ENCODE results near the gene RAPH1. TPM values are rescaled to one million over a fixed set of nuclear protein-coding genes. Genes with fewer than 3 reads are reported as not detected.

RAPH1 gene
- total RNA-seq, 1 experiment from 2014 or later, result 22.8 TPM

DNA sequence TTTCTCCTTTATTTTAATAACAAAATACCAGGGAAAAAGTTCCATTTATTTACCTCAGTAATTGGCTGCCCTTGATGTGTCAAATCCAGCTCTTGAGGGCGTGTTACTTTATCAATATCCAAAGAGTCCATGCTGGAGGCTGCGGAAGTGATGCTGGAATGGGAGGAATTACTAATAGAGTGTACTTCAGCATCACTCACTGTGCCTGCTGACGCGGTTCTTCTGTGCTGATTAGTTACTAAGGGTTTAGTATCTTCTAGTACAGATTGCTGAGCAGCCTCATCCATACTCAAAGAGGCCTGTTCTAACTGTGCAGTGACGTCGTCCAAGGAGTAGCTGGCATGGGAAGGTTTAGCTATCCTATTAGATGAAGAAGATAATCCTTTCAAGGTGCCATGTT is 45.6 kb downstream of the RAPH1 start:
- DNase-seq (ENCODE audit: low read depth), result no peak

DNA sequence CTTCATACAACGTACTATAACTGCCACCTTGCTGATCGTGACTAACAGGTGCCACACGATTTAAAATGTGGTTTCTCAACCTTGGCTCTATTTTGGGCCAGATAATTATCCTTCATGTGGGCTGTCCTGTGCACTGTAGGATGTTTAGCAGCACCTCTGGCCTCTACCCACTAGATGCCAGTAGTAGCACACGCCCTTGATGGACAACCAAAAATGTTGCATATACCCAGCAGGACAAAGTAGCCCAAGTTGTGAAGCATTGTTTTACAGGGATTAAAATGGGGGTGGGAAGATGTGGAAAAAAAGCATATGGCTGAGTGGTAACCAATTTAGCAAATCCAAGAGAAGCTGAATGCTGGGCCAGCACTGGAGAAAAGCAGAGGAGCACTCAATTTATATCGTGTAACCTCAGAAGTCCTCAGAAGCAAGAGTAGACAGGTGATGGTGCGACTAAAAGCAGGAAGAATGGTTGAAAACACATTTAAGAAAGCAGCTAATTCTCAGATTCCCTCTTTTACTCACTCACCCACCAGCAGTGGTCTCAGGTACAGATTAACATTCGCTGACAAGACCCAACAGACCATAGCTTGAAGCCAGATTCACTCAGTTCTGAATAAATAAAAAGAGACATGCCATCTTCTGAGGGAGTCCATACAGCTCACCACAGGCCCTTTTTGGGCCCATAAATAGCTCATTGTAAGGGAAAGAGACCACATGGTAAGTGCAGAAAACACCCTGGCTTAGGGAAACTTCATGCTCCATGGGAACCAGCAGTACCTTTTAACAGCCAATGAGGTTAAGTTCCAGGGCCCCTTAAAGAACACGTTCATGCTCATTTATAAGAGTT is 50.6 kb downstream of the RAPH1 start:
- DNase-seq (ENCODE audit: low read depth), result peak; percentile 54

DNA sequence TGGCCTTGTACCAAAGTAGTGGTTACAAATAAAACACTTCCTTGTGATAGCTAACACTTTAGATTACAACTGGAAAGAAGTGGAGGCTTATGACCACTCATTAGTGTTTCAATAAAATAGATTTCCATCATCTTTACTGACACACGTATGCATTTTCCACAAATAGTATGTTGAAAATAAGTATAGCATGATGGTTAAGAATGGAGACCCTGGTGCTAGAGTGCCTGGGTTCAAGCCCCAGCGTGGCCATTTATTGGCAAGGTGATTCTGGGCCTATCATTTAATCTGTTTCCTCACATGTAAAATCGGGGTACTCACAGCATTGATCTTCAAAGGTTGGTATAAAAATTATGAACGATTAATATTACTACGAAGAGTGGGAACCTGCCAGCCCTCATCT is 54.5 kb downstream of the RAPH1 start:
- no peak for DNase-seq (ENCODE audit: low read depth)

DNA sequence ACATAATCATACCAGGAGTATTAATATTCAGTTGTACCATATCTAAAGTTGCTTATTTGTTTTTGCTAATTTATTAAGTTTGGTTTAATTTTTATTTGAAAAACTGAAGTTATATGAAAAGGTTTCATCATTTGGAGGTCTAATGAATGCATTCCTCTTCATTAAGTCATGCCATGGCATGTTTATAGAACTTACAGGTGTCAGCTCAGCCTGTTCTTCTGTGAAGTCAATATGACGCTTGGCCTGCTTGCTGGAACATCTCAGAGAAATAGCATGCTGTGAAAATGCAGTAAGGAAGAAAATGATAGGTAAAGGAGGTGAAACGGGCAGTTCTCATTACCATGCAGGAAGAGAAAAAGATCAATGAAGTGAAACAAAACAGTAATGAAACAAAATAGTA is 58.2 kb downstream of the RAPH1 start:
- no peak for DNase-seq (ENCODE audit: low read depth)

DNA sequence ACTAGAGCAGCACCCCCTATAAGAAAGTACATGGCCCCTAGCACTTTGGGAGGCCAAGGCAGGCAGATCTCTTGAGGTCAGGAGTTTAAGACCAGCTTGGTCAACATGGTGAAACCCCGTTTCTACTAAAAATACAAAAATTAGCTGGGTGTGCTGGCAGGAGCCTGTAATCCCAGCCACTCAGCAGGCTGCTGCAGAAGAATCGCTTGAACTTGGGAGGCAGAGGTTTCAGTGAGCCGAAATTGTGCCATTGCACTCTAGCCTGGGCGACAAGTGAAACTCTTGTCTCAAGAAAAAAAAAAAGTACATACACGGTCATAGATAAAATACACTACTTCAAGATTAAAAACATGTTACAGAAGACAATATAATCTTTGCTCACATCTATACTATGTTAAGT is 63.8 kb downstream of the RAPH1 start:
- no peak for DNase-seq (ENCODE audit: low read depth)

DNA sequence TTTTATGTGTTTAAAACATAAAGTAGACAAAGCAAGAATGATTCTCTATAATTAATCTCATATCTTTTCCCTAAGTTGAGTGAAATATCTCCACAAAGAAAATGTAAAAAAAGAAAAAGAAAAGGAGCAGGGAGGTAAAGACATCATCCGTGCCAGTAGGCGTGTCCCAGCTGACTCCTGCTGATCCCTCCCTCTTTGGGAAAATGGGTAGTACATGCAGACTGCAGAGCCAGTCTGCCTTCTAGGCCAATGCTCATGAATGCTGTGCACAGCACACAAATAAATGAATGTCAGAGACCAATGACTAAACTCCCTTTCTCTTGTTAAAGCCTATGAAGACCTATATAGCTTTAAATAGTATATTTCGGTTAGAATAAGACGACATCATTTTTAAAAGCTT is 64.7 kb downstream of the RAPH1 start:
- no peak for DNase-seq (ENCODE audit: low read depth)

DNA sequence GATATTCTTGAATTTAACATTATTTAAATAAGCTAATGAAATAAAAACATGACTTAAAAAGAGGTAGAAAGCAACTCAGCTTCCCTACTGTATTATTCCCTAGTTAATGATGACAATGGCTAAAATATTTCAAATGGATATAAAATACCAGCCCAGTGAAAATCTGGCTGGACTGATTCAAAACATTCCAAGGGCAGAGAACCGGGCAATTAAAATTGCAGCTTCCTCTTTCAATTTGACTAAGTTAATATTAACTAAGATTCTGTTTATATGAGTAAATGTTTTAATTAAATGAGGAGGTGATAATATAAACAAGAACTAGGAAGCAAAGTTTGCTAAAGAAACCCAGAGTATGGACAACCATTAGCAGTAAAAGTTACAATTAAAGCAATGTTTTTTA is 65.6 kb downstream of the RAPH1 start:
- no peak for DNase-seq (ENCODE audit: low read depth)

DNA sequence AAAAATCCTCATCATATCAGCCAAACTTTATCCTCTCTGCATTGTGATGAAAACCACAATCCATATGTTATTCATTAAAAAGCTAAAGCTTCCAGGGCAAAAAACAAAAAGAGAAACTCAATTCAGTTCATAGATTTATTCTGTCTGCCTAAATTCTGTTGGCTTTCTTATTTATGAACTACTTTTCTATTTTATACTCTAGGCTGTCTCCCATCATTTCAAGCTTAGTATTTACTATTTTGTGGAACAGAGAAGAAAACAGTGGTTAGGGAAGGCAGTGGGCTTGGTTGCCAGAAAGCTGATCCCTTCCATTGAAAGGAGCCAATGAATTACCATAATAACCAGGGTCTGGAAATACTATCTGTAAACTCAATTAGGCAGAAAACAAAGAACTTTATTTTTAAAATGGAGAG is 71.8 kb downstream of the RAPH1 start:
- no peak for DNase-seq (ENCODE audit: low read depth)

DNA sequence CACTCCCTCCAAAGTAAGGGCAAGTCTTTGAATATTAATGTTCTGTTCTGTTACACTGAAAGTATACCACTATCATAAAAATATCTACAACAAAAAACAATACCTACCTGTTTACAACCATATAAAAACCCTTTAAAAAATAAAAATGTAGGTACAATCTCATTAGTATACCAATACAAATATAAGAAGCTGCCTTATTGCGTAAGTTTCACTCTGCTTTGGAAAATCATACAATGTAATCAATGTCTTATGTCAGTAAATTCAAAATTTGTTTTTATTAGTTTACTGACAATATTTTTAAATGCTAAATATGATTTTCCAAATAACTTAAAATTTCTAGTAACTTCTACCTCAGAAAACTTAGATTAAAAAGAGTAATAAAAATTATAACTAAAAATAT is 72.8 kb downstream of the RAPH1 start:
- no peak for DNase-seq (ENCODE audit: low read depth)

DNA sequence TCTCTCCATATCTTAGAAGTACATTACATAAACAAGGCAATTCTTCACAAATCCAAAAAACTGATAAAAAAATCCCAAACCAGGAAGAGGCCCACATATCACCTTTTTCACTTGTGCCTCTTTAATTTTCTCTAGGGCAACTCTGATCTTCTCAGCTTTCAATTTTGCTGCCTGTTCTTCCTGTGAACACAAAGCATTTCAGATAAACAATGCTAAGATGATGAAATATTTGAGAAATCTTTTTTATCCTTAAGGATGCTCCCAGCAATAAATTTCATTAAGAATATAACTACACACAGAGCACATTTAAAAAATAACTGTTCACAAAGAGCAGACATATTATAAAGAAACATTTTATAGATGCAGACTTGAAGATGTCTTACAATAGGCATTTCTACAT is 73.4 kb downstream of the RAPH1 start:
- no peak for DNase-seq (ENCODE audit: low read depth)

DNA sequence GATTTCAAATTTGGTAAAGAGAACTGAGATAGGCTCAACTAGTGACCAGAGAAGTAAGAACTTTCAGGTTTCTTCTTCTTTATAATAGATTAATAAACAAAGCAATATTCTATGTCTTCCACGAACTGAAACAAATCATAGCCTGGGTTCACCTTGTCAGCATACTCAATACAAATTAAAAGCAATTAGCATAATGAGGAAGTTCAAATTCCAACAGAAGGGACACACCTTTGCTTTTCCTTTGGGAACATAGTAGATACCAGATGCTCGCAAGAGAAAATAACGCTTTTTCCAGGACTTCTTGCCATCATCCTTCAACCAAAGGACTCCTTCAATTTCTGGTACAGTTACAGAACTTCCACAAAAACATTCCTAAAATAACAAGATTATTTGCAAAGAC is 79.9 kb downstream of the RAPH1 start:
- no peak for DNase-seq (ENCODE audit: low read depth)

DNA sequence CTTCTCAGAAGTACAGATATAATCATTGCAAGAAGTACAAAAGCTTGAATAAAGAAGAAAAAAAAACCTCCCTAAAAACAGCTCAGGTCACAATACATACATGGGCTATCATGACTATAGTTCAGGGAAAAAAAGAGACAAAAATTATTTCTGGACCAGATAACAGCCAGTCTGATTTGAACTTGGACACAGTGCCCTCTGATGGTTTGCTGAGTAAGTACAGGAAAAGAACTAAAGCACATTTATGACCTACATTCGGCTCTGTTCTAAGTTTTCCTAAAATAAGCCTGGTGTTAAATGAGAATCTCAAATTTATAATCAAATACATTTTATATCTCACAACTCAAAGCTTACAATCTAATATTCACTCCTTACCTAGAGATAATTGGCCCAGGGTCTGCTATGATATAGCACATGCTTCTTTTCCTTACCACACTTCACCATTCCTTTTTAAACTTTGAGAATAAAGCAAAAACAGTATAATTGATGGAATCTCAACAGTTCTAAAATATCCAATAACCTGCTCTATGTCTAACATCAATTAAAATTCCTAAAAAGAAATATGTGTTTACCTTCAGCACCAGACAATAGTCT is 81.1 kb downstream of the RAPH1 start:
- peak; percentile 43 for DNase-seq (ENCODE audit: low read depth)

DNA sequence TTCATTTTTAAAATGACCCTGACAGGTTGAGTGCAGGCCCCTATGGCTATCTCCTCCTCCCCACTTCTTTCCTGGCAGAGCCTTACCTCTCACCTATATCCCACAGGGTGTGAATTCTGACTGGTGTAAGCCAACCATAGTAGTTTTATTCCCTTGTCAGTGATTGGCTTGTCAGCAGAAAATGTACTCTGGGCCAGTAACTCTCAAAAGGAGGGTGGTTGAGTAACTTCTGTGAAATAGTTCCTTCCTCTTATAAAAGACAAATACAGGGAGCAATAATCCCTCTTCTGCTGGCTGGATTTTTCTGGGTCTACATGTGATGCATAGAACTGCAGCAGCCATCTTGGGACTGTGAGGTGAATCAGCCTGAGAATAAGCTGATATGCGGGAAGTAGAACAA is 83.4 kb downstream of the RAPH1 start:
- DNase-seq (ENCODE audit: low read depth), result no peak

DNA sequence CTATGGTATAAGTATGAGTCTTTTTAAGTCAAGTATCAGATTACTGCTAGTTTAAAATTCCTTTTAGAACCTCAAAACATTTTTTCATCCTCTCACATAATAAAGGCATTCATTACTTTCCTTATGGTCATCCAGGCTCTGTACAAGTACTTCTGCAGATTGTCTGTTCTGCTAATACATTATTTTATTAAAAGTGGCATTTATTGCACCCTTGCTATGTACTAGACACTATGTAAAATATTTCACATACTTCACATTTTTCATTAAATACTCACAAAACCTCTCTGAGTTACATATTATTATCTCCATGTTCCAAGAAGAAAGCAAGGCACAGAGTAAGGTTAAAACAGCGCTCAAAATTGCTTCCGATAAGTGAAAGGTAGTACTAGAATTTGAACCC is 84.1 kb downstream of the RAPH1 start:
- DNase-seq (ENCODE audit: low read depth), result no peak

DNA sequence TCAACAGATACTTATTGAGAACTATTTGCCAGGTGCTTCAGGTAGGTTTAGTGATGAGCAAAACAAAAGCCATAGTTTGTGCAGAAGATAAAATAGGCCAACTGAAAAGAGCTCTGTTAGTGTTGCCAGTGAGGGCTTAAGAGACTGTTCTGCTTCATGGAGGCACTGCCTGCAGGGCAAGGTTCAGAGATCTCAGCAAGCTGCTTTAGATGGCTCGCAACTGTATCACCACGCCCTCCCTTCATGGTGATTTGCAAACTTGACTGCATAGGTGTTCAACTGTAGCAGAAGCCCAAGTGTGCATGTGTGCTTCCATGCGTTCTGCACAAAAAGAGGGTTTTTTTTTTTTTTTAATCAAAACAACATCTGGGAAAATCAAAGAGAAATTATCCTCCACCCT is 84.5 kb downstream of the RAPH1 start:
- DNase-seq (ENCODE audit: low read depth), result no peak

DNA sequence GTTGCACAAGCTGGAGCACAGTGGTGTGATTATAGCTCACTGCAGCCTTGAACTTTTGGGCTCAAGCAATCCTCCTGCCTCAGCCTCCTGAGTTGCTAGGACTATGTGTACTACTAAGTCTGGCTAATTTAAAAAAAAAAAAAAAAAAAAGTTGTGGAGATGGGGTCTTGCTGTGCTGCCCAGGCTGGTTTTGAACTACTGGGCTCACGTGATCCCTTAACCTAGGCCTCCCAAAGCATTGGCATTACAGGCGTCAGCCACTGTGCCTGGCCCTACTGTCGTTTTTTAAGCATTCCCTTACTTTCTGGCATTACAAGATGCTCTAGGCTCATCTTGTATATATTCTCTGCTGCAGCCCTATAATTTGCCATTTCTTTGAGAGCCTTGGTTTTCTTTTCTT is 88.3 kb downstream of the RAPH1 start:
- DNase-seq (ENCODE audit: low read depth), result no peak

DNA sequence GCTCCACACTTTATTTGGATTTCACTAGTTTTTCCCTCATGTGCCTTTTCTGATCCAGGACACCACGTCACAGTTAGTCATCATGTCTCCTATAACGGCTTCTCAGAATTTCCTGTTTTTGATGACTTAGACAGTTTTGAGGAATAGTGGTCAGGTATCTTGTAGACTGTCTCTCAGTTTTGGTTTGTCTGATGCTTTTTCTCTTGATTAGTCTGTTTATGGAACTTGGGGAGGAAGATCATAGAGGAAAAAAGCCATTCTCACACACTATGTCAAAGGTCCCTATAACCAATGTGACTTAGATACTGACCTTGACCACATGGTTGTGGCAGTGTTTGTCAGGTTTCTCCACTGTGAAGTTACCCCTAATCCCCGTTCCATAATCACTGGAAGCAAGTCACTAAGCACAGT is 89.0 kb downstream of the RAPH1 start:
- DNase-seq (ENCODE audit: low read depth), result peak; percentile 91

DNA sequence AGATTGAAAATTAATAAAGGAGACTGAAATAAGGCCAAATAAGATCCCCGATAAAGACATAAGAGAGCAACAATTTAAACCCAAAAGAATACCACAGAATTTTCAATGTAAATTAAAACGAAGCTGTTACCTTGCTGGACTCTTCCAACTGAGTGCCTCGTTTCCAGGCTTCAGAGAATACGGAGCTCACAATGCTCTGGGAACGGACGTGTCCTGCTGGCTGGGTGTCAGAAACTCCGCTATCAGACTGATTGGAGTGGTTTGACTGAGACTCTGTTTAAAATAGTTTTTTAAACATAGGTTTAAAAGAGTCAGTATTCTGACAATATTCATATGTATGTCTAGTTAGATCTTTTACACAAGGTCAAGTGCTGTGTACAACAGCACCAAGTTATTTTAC is 90.4 kb downstream of the RAPH1 start:
- no peak for DNase-seq (ENCODE audit: low read depth)

DNA sequence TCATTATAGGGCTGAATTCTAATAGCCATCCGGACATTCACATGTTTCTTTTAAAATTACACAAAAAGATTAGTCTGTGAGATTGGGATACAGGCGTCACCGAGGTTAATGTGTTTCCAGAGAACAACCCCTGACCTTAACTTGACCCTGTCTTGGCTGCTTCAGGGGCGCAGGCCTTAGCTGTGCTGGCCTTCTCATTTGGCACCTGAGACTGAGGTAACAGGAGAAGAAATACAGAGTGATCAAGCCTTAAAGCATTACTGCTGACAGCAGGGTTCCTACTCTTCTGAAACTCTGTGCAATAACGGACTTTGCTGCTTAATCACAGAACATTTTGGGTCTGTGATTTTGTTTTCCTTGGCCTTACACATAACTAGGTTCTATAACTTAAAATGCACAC is 92.6 kb downstream of the RAPH1 start:
- DNase-seq (ENCODE audit: low read depth), result no peak

DNA sequence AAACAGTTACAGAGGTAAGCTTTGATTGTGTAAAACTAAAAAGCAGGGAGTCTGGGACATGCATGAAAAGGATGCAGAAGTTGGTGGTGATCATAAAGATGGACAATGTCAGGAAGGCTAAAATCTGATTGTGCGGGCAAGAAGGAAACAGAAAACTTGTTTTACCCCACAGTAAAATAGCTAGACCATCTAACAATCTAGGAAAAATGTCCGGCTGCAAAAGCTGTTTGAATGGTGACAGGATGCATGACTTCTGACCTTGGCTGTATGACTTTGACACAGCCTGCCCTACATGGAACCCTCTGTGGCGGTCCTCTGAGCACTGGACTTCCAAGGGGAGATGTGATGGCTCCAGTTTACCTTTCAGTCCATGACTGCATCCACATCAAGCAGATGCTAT is 93.6 kb downstream of the RAPH1 start:
- DNase-seq (ENCODE audit: low read depth), result no peak

DNA sequence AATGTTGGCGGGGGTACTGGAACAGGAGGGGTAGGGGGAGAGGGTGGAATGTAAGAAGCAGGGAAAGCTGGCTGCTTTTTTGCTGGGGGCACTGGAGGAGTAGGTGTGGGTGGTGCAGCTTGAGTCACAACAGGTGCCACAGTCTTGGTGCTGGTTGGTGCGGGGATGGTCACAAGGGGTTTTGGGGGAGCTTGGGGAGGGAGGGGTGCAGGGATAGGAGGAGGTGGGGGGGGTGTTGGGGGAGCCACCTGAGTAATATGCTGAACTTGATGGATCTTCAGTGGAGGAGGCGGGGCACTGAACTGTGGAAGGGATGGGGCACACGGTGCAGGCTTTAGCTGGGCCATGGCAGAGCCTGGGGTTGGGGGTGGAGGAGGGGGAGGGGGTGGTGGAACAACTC is 94.4 kb downstream of the RAPH1 start:
- DNase-seq (ENCODE audit: low read depth), result no peak

DNA sequence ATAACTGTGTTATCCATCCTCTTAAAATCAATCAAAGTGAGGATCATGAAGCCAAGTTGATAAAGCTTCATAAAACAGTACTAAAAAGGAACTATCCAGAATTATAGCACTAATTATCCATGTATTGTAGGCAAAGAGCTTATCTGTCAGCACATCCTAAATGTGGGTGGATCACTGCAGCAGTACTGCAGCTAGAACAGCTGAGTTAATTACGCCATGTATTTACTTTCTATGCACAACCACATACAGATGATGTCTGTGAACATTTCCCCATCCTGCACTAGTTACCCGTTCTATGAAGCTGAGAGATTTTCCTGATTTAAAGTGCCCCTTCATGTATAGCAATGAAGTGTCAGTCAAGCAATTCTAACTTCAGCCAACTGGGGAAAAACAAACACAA is 96.6 kb downstream of the RAPH1 start:
- DNase-seq (ENCODE audit: low read depth), result no peak

DNA sequence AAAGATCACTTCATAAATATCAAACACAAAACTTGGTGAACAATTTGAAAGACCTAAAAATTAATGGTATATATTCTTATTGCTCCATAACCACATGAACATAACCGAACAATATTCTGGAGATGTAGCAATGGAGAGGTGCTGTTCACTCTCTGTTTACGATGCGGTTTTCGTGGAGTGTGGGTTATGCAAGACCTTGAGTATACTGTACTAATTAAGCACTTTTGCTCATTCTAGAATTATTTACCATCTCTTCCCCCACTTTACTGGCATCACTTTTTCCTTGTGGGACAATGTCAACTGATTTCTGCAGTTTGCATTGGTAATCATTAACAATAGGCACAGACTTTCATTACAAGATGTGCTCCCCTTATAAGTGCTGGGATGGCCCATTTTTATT is 97.6 kb downstream of the RAPH1 start:
- DNase-seq (ENCODE audit: low read depth), result no peak

Measured in HT1080 (cell line).